ENCODE results near the gene EXTL1.
A peak's percentile ranks its signal among the peaks of the same experiment; 100 is the strongest.

EXTL1 gene

DNA sequence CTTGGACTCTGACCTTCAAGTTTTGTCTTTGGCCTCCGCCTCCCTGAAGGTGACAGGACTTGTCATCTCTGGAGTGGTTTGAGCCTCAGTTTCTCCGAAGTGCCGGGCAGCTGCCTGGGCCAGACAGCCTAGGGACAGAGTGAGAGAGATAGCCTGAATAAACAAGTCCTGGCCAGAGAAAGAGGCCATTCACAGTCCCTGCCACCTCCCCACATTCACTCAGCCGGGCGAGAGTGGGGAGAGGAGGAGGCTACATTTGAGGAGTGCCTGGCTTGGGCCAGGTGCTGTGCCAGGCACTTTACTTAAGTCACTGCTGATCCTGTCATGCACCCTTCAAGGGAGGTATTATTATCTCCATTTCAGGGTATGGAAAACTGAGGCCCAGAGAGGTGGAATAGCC, 3.5 kb downstream of the EXTL1 start:
- DNase-seq = no peak

DNA sequence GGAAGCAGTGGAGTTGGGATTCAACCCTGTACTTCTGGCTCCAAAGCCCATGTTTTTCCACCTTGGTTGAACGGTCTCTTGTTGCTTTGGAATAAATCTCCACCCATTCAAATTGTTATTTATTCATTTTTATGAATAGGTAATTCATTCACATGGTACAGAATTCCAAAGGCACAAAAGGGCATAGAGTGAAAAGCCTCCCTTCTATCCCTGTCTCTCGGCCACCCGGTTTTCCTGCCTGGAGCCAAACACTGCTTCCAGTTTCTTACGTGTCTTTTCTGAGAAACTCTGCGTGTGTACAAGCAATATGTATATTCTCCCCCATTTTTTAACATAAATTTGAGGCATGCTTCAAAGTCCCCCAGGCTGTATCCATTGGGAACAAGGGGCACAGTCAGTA, 3.9 kb downstream of the EXTL1 start:
- DNase-seq = no peak

DNA sequence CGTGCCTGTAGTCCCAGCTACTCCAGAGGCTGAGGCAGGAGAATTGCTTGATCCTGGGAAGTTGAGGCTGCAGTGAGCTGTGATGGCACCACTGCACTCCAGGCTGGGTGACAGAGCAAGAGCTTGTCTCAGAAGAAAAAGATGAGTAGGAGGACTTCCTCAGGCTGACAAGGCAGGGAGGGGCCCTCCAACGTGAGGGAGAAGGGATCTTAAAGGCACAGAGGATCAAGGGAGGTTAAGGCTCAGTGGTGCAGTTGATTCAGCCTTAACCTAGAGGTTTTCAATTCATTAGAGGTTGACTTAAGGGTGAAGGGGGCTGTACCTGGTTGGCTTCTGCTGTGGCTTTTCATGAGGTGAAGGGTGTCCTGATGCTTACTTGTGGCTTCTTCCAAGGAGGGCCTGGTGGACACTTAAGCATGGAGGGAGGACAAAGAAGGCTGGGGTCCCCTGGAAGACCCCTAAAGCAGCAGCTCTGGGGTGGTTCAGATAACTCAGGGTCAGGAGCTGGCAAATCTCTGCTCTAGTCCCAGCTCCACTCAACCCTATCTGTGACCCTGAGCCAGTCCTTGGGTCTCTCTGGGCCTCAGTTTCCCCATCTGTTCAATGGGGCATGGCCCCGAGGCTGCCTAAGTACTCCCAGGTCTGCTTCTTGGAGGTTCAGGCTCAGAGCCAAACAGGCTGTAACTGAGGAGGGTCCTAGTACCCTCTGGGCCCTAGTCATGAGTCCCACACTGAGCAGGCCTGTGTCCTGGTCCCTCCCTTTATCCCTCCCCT, 6.3 kb downstream of the EXTL1 start:
- DNase-seq = no peak

DNA sequence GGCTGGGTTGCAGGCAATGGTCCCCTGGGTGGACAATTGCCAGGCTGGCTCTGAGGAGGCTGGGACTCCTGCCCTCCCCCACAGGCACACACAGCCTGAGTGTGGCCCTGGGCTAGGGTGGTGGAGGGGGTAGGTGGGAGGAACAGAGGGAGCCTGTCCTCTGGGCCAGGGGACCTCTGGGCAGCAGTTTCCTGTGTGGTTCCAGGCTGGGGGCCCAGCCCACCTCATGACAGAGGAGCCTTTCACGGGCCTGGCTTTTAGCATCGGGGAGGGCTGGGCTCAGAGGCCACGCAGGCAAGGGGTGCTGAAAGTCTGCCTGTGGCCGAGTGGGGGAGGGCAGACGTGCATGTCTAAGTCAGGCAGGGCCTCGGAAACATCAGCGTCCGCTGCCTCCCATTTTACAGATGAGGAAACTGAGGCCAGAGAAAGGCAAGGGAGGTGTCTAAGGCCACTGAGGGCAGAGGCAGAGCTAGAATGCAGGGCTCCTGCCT, 7.0 kb downstream of the EXTL1 start:
- DNase-seq = no peak

DNA sequence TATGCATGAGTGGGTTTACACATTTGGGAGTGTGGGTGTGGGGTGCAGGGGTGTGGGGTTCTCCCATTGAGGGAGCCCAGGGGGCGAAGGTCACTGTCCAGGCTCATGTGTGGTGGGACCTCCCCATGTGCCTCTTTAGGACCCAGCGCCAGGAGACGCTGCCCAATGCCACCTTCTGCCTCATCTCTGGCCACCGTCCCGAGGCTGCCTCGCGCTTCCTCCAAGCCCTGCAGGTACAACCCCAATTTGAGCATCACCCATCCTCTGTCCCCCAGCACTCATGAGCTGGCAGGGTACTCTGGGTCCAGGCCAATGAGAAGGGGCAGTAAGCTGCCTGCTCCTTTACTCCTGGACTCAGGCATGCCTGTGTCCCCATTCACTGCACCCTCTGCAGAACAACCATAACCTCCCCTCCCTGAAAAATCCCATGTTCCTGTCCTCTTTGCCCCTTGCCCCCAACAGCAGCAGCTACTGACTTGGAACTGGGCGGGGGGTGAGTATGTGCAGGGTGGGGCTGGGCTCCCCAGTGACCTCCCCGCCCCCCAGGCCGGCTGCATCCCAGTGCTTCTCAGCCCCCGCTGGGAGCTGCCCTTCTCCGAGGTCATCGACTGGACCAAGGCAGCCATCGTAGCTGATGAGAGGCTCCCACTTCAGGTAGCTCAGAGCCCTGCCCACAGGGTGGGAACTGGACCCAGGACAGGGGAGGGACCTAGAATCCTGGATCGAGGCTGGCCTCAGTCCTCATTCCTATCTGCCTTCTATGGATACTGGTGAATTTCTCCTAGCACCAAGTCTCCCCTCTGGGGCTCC, 7.7 kb downstream of the EXTL1 start:
- no peak for DNase-seq

DNA sequence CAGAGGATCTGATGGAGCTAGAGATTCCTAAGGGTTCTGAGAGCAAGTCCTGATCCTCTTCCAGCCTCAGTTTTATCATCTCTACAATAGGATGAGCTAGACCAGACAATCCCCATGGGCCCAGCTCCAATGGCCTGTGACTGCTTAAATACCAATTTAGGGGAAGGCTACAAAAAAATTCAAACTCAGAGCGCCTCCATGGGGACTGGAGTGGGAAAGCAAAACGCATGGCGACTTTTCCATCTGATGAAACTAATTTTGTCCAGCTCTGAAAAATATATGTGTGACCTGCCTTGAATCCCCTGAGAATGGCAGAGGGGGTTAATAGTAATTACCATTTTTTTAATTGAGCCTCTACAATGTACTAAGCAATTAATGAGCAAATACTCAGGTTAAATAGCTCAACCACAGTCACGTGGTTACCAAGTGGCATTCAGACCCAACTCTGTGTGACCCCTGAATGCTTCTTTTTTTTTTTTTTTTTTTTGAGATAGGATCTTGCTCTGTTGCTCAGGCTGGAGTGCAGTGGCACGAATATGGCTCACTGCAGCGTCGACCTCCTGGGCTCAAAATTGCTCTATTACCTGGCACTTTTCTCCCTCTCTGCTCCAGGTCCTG, 8.4 kb downstream of the EXTL1 start:
- DNase-seq = no peak

DNA sequence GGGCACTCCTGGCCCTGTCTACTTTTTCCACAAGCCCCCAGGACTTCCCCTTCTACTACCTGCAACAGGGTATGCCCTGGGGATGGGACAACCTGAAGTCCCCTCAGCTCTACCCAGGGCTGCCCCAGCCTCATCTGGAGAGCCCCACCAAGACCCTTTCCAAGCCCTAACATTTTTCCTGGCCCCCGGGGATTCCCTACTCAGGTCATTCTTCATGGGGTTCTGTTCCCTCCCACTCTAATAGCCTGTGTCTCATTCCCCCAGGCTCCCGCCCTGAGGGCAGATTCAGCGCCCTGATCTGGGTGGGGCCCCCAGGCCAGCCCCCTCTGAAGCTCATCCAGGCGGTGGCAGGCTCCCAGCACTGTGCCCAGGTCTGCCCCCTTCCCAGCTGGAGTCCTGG, 9.6 kb downstream of the EXTL1 start:
- no peak for DNase-seq

GRCh38 chr1:26031611-26032220, 10.1 kb downstream of the EXTL1 start:
- no peak for DNase-seq

DNA sequence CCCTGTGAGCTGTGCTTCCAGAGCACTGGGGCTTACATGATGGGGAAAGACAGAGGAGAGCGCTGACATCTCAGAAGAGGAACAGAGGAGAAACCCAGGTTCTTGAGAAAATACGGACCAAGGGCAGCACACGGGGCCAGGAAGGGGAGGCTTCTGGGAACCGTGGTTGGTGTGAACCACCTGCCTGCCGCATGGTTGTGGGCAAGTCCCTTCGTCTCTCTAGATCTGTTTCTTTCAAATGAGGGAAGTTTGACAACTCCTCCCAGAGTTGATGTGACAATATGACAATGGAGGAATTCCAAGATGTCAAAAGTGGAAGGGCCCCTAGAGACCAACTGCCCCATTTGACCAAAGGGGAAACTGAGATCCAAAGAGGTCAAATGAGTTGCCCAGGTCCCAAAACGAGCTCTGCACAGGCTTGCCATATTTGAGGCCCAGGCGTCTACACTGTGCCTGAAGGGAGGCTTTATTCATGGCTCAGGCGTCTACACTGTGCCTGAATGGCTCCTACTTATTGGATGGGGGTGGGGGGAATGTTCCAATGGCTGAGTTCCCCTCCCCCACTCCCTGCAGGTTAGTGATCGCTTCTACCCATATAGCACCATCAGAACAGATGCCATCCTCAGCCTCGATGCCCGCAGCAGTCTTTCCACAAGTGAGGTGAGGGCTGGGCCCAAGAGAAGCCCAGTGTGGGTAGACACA, 11.2 kb downstream of the EXTL1 start:
- DNase-seq = no peak

DNA sequence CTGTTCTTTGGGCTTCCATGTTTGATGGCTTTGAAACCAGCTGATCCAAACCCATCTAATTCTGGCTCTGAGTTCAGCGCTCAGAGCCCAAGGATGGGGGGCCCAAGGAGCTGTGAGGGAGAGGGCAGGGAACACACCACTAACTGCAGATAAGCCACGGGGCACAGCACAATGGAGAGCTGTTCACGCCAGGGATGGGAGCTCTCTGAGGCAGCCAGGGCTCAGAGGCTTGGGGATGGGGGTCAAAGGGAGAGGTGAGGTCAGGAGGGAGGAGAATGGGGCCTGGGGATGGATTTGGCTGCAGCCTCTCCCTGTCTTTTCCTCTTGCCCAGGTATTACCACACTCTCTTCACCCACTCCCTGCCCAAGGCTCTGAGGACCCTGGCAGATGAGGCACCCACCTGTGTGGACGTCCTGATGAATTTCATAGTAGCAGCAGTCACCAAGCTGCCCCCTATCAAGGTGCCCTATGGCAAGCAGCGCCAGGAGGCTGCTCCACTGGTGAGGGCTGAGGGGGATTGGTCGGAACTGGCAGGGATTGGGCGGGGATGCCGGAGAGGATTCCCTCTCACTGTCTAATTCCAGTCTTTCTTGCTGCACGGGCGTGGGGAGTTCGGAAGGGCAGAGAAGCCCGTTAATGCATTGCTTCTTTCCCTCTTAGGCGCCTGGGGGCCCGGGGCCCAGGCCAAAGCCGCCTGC, 13.1 kb downstream of the EXTL1 start:
- DNase-seq = no peak

- peak; percentile 88 to 93 (median 91) for DNase-seq
Measured at GRCh38 chr1:26035203-26035958, 13.8 kb downstream of the EXTL1 start.

DNA sequence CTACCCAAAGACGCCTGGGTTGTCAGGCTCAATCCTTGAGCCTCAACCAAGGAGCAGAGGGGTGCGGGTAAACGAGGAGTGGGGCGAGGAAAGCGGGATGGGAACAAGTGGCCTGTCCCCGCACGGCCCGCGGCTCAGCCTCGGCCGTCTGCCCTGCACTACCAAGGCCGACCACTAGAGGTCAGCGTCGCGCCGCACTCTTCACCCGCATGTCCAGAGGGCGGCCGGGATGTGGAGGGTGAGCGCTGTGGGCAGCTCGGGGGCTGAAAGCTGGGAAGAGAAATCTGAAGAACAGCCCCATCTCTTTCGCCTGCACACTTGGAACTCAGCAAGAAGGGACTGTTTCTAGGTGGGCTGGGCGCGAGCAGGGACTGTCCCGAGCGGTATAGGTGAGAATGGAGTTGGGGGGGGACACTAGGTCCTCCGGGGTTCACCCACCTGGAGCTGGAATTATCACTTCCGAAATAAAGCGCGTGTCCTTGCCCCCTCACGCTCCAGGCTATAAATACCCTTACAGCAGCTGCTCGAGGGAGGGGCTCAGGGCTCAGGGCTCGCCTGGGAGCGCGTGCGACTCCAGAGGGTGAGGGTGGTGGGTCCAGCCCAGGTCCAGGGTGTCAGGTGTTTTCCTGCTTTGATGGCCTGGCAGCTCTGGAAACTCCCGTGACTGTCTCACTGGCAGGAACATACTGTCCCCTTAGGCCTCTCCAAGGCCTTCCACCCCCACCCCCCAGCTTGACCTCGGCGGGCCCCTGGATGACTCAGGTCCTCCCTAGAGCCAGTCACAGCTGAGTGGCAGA, 14.6 kb downstream of the EXTL1 start:
- DNase-seq = peak; percentile 46 to 71 (median 64)

DNA sequence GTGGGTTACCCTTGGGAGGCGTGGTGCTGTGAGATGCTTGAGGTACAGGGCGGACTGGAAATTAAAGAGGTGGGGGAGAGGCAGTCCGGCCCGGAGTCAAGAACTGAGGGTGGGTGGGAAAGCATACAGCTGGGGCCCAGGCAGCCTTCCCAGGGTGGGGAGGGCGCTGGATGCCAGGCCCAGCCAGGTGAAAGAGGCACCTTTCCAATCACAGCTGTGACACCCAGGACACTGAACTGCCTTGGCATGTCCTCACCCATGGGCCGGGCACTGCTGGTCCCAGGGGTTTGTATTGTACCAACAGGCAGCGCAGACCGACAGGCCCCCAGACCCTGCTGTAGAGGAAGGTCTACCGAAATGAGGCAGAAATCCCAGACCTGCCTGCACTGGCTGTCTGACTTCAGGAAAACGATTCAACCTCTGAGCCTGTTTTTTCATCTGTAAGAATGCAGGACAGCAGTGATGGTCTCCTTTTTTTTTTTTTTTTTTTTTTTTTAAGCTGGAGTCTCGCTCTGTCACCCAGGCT, 15.2 kb downstream of the EXTL1 start:
- no peak for DNase-seq

GRCh38 chr1:26037904-26038303, 16.3 kb downstream of the EXTL1 start:
- no peak for DNase-seq

- DNase-seq = no peak
Measured at GRCh38 chr1:26038477-26038876, 16.9 kb downstream of the EXTL1 start.

DNA sequence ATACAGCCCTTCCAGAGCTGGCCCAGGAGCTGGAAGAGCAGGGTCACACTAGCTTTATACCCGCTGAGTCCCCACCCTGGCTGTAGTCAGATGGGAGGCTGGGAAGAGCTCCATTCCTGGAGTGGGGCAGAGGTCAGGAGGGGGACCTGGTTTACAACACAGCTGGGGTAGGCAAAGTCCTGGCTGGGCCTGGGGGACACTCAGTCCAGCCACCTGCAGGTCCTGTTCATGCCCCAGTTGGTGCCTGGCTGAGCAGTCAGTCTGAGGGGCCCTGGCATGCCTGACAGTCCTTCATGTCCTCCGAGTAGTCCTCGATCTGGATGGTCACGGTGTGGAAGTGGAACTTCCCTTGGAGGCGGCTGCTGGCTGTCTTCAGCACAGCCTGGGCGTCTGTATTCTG, 17.3 kb downstream of the EXTL1 start:
- no peak for DNase-seq

DNA sequence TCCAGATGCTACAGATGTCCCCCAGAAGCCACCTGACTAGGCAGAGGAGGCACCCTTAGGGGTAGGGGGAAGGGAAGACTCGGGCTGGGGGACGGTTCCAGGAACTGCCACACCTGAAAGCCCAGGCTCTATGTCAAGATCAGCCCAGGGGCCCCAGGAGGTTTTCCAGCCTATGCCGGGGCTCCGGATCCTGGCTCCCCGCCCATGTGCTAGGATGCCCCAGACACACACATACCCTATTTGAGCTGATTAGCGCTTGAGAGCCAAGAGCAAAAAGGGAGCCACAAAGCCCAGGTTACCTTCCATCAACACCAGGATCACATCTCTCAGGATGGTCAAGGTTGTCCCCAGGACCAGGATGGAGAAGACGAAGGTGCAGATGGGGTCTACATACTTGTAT, 19.8 kb downstream of the EXTL1 start:
- DNase-seq = no peak

GRCh38 chr1:26041978-26042377, 20.4 kb downstream of the EXTL1 start:
- DNase-seq = no peak

- no peak for DNase-seq
Measured at GRCh38 chr1:26043765-26044164, 22.2 kb downstream of the EXTL1 start.

- DNase-seq = no peak
Measured at GRCh38 chr1:26044414-26044813, 22.8 kb downstream of the EXTL1 start.

Measured in T-helper 1 cell (primary cell).